Activated naive CD4-positive, alpha-beta T cell treated with anti-CD3 and anti-CD28 coated beads, Interleukin-2, amount 10 ng/mL, durations not matched to agents 7 days and 5 days (primary cell): ENCODE results near the gene POLR1A.

ENCODE experiments used
- CTCF ChIA-PET: fragments of 350-600 bp; sonication (Branson Sonifier 250); formaldehyde crosslinking; loops from one replicate; lab custom pipeline; 2021; ENCODE audit warnings: antibody characterized with exemption; lab: Charles Lee
- DNase-seq: peaks from one replicate; pipeline ENCODE4 v3.0.0-alpha.2; 2020
- H3K27ac Mint-ChIP-seq: one replicate; pipeline ENCODE4 v1.8.0; 2021; ENCODE audit warnings: mild to moderate bottlenecking, moderate library complexity, mixed read lengths
- H3K27me3 Mint-ChIP-seq: one replicate; pipeline ENCODE4 v1.8.0; 2021; ENCODE audit warnings: mild to moderate bottlenecking, mixed read lengths
- H3K36me3 Mint-ChIP-seq: one replicate; pipeline ENCODE4 v1.8.0; 2021; ENCODE audit warnings: mixed read lengths
- H3K4me1 Mint-ChIP-seq: one replicate; pipeline ENCODE4 v1.8.0; 2021; ENCODE audit warnings: mixed read lengths
- H3K4me3 Mint-ChIP-seq: one replicate; pipeline ENCODE4 v1.8.0; 2021; ENCODE audit warnings: mild to moderate bottlenecking, moderate library complexity, mixed read lengths
- H3K9me3 Mint-ChIP-seq: one replicate; pipeline ENCODE4 v1.8.0; 2021; ENCODE audit warnings: mixed read lengths

Gene POLR1A

GRCh38 chr2:86123328-86123925 is 17.7 kb upstream of the POLR1A start:
- CTCF ChIA-PET = no interaction called here
- Mint-ChIP-seq H3K4me3 (no peak overlapping the region), H3K36me3 (peaks cover 69% of the 10 kb centered on the region)

DNA sequence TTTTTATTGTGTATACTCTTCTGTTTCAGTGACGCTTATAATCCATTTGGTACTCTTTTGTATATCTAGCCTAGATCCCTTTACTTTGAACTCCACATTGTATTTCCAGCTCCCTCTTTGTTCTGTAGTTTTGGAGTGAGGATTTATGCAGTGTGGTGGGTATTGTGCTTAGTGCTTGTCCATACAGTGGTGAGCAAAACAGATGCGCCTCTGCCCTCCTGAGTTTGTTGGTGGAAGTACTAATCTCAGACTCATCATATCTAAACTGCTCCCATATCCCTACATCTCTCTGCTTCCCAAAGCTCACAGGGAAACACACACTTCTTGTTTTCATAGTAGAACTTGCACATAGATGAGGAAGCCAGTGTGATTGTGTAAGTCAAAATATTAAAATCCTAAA is 12.4 kb upstream of the POLR1A start:
- no peak overlapping the region for H3K4me3 Mint-ChIP-seq
- H3K4me1 Mint-ChIP-seq = no peaks in the 10 kb centered on the region
- H3K27me3 Mint-ChIP-seq = no peaks in the 10 kb centered on the region
- DNase-seq = no peak
- CTCF ChIA-PET = interaction anchor here (1.2 kb wide), 1 partner anchor 288 kb away, joined by 3 read pairs; no protein-coding TSS in a partner anchor
- H3K9me3 Mint-ChIP-seq = no peaks in the 10 kb centered on the region
- peaks cover 64% of the 10 kb centered on the region for H3K36me3 Mint-ChIP-seq
- H3K27ac Mint-ChIP-seq = no peak overlapping the region

More at GRCh38 chr2:86123328-86123925, 17.7 kb upstream of the POLR1A start:
- Mint-ChIP-seq H3K9me3 (no peaks in the 10 kb centered on the region), H3K27ac (no peak overlapping the region), H3K4me1 (no peaks in the 10 kb centered on the region), H3K27me3 (no peaks in the 10 kb centered on the region)
- DNase-seq = no peak

DNA sequence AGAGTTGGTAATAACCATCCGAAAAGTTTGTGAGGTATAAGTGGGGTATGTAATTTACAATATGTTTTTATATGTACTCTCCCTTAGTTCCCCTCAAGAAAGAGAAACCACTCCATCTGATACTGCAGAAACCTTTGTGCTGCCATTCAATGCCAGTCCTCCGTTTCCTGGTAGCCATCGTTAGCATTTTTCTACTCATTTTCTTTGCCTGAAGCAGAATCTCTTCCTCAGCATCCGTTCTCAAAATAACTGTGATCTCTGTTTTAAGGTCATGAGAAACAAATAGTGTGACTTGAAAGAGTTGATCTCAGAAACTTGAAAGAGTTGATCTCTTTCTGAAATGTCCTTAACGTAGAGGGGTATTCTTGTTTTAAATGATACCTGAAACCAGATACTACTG is 1.3 kb upstream of the POLR1A start:
- Mint-ChIP-seq H3K36me3 (peaks cover 51% of the 10 kb centered on the region), H3K4me1 (peaks cover 55% of the 10 kb centered on the region), H3K4me3 (peak overlapping the region; percentile 85), H3K27me3 (no peaks in the 10 kb centered on the region), H3K9me3 (peaks cover 3% of the 10 kb centered on the region), H3K27ac (peak overlapping the region; percentile 96)
- CTCF ChIA-PET = interaction anchor here (1.1 to 1.6 kb wide), 2 partner anchors 18 to 279 kb away, joined by 3 to 6 read pairs; no protein-coding TSS in a partner anchor
- DNase-seq = no peak

GRCh38 chr2:86105969-86106945 is 571 bp upstream of the POLR1A start, which contains the start of gene PTCD3:
PTCD3 (plus strand) TSS chr2:86106235; CDS start chr2:86106248, 13 bp downstream.
- H3K36me3 Mint-ChIP-seq = peaks cover 54% of the 10 kb centered on the region
- H3K9me3 Mint-ChIP-seq = peaks cover 3% of the 10 kb centered on the region
- CTCF ChIA-PET = interaction anchor here (0.6 to 1.6 kb wide), 6 partner anchors 18 to 377 kb away, joined by 3 to 6 read pairs (median 4); no protein-coding TSS in a partner anchor
- peak; percentile 97 for DNase-seq
- no peaks in the 10 kb centered on the region for H3K27me3 Mint-ChIP-seq
- peak within 1 kb of the TSS; percentile 96 for H3K27ac Mint-ChIP-seq
- H3K4me3 Mint-ChIP-seq = peak within 1 kb of the TSS; percentile 85
- peaks cover 60% of the 10 kb centered on the region for H3K4me1 Mint-ChIP-seq

DNA sequence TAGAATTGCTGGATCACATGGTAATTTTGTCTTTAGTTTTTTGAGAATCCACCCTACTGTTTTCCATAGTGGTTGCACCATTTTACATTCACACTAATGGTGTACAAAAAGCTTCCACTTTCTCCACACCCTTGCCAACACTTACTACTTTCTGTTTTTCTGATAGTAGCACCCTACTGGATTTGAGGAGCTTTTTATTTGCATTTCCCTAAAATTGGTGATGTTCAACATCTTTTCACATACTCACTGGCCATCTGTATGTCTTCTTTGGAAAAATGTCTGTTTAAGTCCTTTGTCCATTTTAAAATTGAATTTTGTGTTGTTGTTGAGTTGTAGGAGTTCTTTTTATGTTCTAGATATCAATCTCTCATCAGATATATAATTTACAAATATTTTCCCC is 3.5 kb downstream of the POLR1A start:
- H3K27me3 Mint-ChIP-seq = no peaks in the 10 kb centered on the region
- CTCF ChIA-PET = no interaction called here
- H3K4me1 Mint-ChIP-seq = peaks cover 47% of the 10 kb centered on the region
- no peak for DNase-seq
- no peak overlapping the region for H3K27ac Mint-ChIP-seq
- peaks cover 43% of the 10 kb centered on the region for H3K36me3 Mint-ChIP-seq
- H3K9me3 Mint-ChIP-seq = peaks cover 3% of the 10 kb centered on the region
- H3K4me3 Mint-ChIP-seq = no peak overlapping the region

DNA sequence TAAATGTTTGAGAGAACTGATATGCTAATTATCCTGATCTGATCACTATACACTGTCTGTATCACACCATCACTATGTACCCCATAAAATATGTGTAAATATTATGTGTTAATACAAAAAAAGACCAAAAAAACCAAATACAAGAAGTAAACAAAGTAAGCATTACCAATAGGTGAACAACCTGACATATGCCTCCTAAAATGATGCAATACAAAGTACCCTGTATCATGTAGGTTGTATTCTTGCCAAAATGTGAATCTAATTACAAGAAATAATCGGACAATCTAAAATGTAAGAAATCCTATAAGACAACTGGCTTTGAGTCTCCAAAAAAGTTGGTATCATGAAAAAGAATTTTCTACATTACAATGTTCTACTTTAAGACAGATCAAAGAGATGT is 7.8 kb downstream of the POLR1A start:
- peaks cover 18% of the 10 kb centered on the region for H3K4me1 Mint-ChIP-seq
- CTCF ChIA-PET = interaction anchor here (1.5 kb wide), 2 partner anchors 9 to 270 kb away, joined by 3 to 7 read pairs; no protein-coding TSS in a partner anchor
- no peaks in the 10 kb centered on the region for H3K27me3 Mint-ChIP-seq
- no peak for DNase-seq
- H3K9me3 Mint-ChIP-seq = peaks cover 3% of the 10 kb centered on the region
- no peak overlapping the region for H3K27ac Mint-ChIP-seq
- H3K36me3 Mint-ChIP-seq = peaks cover 53% of the 10 kb centered on the region
- H3K4me3 Mint-ChIP-seq = no peak overlapping the region

GRCh38 chr2:86097114-86097896 is 8.4 kb downstream of the POLR1A start:
- Mint-ChIP-seq H3K9me3 (peaks cover 3% of the 10 kb centered on the region), H3K27ac (no peak overlapping the region), H3K27me3 (no peaks in the 10 kb centered on the region), H3K4me3 (no peak overlapping the region), H3K4me1 (peaks cover 12% of the 10 kb centered on the region), H3K36me3 (peaks cover 47% of the 10 kb centered on the region)
- no peak for DNase-seq
- CTCF ChIA-PET = interaction anchor here (1.5 kb wide), 1 partner anchor 9 kb away, joined by 7 read pairs; no protein-coding TSS in a partner anchor

GRCh38 chr2:86094229-86094628 is 11.5 kb downstream of the POLR1A start:
- Mint-ChIP-seq H3K4me3 (no peak overlapping the region), H3K36me3 (peaks cover 45% of the 10 kb centered on the region), H3K27me3 (no peaks in the 10 kb centered on the region), H3K4me1 (peaks cover 2% of the 10 kb centered on the region), H3K27ac (no peak overlapping the region), H3K9me3 (no peaks in the 10 kb centered on the region)
- no peak for DNase-seq
- CTCF ChIA-PET = interaction anchor here (0.9 to 1.3 kb wide), 2 partner anchors 28 to 267 kb away, joined by 3 to 5 read pairs; no protein-coding TSS in a partner anchor

DNA sequence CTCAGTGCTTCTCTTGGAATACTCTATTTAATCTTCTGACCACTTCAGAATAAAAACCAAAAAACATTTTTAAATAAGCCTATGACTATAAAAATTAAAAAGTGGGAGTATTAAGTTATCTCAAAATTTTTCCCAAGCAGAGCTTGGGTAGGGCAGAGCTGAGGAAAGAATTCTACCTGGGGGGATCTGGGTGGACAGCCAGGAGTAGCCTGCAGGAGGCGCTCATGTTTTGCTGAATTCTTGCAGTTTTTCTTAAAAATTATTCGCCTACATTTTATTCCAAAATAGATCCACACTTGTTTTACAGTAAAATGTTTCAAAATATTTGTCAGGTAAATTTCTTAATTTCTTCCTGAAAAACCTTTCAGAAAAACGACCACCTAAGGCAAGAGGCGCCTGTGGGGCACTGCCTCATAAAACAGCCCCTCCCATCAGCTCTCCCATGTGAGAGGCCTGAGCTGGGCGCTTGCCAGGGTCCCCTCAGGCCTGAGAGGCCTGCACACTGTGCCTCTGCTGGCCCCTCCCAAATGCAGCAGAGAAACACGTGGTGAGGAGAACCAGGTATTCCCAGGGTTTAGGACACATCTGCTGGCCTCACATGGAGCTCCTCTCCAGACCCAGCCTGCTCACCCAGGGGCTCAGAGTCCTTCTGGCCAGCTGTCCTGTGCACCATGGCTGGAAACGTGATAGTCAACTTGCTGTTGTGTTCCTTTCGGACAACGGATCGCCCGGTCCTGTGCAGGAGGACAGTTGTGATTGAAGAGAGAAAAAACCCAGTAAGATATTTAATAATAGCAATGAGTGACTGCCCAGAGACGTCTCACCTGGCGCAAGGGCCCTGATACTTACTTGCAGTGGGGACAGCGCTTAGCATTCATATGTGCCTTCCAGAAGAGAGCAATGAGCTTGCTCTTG is 17.5 kb downstream of the POLR1A start:
- DNase-seq = peak; percentile 38
- no peak overlapping the region for H3K4me3 Mint-ChIP-seq
- peaks cover 29% of the 10 kb centered on the region for H3K36me3 Mint-ChIP-seq
- CTCF ChIA-PET = interaction anchor here (0.5 to 2.5 kb wide), 16 partner anchors 8 to 263 kb away, joined by 3 to 9 read pairs (median 4); partner anchors contain the start of gene PTCD3
- H3K27me3 Mint-ChIP-seq = no peaks in the 10 kb centered on the region
- H3K4me1 Mint-ChIP-seq = no peaks in the 10 kb centered on the region
- no peaks in the 10 kb centered on the region for H3K9me3 Mint-ChIP-seq
- no peak overlapping the region for H3K27ac Mint-ChIP-seq

GRCh38 chr2:86082756-86083155 is 22.9 kb downstream of the POLR1A start:
- Mint-ChIP-seq H3K4me3 (no peak overlapping the region), H3K27me3 (no peaks in the 10 kb centered on the region), H3K4me1 (peaks cover 32% of the 10 kb centered on the region), H3K36me3 (peaks cover 29% of the 10 kb centered on the region), H3K27ac (peak overlapping the region; percentile 19), H3K9me3 (no peaks in the 10 kb centered on the region)
- DNase-seq = no peak
- CTCF ChIA-PET = interaction anchor here (8.0 to 9.3 kb wide), 2 partner anchors 194 to 255 kb away, joined by 116 to 420 read pairs; partner anchors contain the start of gene ST3GAL5

- Mint-ChIP-seq H3K4me3 (no peak overlapping the region), H3K27ac (no peak overlapping the region), H3K4me1 (peaks cover 42% of the 10 kb centered on the region), H3K27me3 (no peaks in the 10 kb centered on the region), H3K36me3 (peaks cover 37% of the 10 kb centered on the region), H3K9me3 (no peaks in the 10 kb centered on the region)
- CTCF ChIA-PET = interaction anchor here (0.6 to 9.3 kb wide), 3 partner anchors 17 to 254 kb away, joined by 3 to 420 read pairs (median 116); partner anchors contain the start of gene ST3GAL5
- DNase-seq = no peak
Observed at GRCh38 chr2:86081724-86082123, 24.0 kb downstream of the POLR1A start.
